ENCODE results near the gene ZNF223.

GRCh38 chr19:44042147-44042546 lies 9.7 kb upstream of the ZNF223 start:
- TF ChIP-seq, protein P1, sequence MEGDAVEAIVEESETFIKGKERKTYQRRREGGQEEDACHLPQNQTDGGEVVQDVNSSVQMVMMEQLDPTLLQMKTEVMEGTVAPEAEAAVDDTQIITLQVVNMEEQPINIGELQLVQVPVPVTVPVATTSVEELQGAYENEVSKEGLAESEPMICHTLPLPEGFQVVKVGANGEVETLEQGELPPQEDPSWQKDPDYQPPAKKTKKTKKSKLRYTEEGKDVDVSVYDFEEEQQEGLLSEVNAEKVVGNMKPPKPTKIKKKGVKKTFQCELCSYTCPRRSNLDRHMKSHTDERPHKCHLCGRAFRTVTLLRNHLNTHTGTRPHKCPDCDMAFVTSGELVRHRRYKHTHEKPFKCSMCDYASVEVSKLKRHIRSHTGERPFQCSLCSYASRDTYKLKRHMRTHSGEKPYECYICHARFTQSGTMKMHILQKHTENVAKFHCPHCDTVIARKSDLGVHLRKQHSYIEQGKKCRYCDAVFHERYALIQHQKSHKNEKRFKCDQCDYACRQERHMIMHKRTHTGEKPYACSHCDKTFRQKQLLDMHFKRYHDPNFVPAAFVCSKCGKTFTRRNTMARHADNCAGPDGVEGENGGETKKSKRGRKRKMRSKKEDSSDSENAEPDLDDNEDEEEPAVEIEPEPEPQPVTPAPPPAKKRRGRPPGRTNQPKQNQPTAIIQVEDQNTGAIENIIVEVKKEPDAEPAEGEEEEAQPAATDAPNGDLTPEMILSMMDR (conservative IDR thresholded peaks at IDR 0.05; ENCODE audit: low read depth, low read length) = no peak
- TF ChIP-seq EZH2phosphoT487 (IDR thresholded peaks at IDR 0.05; ENCODE audit: borderline replicate concordance, low read length) = no peak

Measured in PC-3 (cell line).